ENCODE results near the gene PPP2R5B.

- no peak for TF ChIP-seq CTCF (IDR thresholded peaks at IDR 0.05 in 4 of 5, conservative IDR thresholded peaks at IDR 0.05 in 1 of 5)
- TF ChIP-seq POLR2A (IDR thresholded peaks at IDR 0.05): no peak
Observed at GRCh38 chr11:64891880-64892279, 32.6 kb upstream of the PPP2R5B start.
